Fibroblast of gingiva (primary cell): ENCODE data around the gene PPARD.
A peak's percentile ranks its signal among the peaks of the same experiment; 100 is the strongest.
"Not testable (repeated sequence)": the region's sequence is repeated elsewhere in the genome, so short reads cannot be mapped to it uniquely, and the experiment has no call there.

Source experiments
- DNase-seq: peaks from one replicate; pipeline ENCODE4 v3.0.0-alpha.2; 2011; ENCODE audit warnings: low read depth

PPARD gene

GRCh38 chr6:35342258-35343091 lies at the start of gene PPARD:
Gene PPARD (plus strand): TSS chr6:35342558. CDS start chr6:35411088, 68,530 bp downstream.
- DNase-seq, result peak; percentile 94

- no peak for DNase-seq
Observed at GRCh38 chr6:35293681-35294080, 48.7 kb upstream of the PPARD start.

DNA sequence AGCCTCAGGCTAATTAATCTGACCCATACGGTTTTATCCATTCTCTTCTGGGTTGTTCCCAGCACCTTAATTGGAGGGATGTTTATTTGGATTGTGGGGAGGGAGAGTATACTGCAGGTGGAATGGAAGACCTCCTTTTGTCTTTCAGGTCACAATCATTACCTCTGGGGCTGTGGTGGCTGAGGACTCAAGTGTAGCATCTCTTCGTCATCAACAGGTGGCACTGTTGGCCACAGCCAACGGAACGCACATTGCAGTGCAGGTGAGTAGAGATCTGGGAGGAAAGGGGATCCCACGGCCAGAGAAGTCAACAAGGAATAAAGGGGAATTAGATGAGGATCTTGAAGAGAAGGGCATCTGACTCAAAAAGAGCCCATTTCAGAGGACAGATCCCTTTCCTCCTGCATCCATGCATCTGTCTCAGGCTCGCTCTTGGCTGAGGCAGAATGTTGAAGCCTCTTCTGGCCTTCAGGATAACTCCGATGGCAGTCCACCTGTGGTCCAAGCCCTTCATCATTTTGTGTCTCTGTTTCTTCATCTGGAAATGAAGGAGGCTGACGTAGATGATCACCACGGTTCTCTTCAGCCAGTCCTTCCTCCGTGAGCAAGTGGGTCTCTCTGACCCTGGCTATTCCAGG lies 47.9 kb upstream of the PPARD start:
- no peak for DNase-seq

- DNase-seq, result no peak
Observed at GRCh38 chr6:35295036-35295435, 47.3 kb upstream of the PPARD start.

DNA sequence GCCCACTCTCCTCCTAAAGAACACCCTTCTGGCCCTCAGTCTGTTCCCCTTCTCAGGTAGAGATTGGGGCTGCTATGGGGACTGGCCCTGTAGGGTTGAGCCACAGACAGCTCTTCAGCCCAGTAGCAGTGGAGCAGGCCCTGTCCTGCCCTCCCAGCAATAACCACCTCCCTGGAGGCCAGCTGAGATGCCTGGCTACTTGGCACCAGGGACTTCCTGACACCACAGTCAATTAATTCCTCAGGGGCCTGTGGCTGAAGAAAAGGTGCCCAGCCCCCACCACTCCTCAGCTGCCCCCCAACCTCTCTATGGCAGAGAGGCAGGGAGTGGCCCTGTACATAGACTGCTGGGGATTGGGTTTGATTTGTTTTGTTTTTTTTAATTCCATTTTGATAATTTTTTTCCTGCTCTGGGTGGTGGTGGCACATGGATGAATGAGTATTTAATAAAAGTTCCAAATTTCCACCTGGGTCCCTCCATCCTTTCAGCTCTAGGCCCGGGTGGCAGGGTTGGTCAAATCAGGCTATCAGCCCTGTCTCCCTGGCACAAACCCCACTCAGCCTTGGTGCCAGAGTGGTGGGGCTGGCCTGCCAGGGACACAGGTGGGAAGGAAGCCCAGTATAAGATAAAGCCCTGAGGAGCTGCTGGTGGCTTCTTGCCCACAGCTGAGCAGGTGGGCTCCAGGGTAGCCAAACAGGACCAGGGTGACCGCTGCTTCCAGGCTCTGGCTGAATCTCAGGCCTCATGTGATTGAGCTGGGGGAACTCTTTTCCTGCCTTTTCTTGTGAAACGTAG lies 46.6 kb upstream of the PPARD start:
- no peak for DNase-seq

DNA sequence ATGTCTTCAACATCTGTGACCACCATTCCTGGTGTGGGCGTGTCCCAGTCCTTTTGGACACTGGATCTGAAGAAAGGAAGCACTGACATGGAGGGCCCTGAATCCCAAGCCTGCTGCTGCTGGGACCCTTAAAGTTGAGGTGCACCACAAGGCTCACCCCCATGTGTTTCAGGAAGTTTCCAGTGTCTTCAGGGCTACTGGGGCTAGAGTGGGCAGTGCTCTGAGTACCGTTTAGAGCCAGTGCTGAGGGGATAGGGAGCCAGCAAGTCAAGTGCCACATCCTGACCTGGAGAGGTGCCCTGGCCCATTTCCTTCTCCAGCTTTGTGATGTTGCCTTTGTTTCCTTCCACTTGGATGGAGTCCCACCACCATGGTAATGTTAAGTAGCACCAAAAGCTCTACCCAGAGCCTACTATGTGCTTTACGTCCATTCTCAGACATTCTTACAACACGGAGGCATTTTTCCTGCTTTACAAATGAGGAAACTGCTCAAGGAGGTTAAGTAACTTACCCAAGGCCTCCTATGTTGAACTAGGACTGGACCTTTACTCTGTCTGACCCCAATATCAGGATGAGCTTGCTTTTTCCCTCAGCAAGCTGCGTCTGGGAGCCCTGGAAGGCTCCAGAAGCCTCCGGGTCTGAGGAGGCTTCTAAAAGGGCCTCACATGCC lies 45.3 kb upstream of the PPARD start:
- no peak for DNase-seq

DNA sequence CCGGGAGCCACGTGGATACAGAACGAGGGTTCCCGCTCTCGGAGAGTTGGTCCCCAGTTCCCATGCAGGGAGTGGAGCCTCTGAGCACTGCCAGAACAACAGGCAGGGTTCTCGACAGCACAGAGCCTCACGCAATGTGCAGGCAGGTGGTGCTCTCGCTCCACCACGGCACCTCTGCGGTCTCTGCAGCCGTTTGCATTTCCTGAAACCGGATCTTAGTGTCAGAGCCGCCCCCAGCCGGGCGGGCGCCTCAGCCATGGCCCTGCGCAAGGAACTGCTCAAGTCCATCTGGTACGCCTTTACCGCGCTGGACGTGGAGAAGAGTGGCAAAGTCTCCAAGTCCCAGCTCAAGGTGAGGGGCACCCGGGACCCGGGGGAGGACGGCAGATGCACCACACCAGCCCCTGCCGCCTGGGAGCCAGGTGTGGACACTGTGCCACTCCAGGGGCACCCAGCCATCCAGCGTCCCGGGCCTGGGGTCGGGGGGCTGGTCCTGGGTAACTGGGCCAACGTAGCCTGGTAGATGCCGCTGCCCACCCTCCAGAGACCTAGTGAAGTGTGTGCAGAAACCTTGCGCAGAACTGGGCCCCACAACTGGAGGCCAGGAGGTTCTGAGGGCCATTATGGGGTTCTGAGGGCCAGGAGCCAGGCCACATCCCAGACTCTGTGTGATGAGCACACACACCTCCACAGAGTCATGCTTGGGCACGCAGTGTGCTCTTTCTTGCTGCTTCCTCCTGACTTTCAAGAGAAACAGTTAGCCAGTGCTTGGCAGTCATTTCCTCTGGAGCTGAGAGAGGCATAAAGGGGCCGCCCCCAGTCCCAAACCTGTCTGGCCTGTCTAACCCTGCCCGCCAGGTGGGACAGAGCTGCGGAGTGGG lies 44.5 kb upstream of the PPARD start, which contains the start of gene DEF6:
TSS of gene DEF6 (plus strand) at position 218 of the 881 bp plus-strand sequence. CDS start at position 257, 39 bp downstream.
- peak; percentile 38 for DNase-seq

DNA sequence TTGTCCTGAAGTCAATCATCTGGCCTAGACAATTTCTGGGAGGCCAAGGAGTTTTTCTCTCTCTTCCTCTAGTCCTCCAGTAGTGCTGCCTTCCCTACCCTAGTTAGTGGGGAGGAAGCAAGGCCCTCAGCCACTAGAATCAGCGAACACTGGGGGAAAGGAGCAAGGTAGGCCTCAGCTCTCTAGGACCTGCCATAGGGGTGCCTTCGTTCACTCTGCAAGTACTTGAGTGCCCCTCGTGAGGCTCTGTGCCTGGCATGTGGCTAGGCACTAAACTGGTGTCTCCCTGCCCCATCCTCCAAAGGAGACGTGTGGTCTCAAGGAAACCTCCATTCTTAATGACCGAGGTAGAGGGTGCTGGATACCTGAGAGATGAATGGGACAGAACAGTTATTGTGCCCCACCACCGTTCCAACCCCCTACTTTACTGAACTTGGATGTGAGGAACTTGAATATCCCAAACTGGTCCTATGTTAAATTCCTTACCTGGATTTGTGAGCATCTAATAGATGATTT lies 43.7 kb upstream of the PPARD start:
- no peak for DNase-seq

DNA sequence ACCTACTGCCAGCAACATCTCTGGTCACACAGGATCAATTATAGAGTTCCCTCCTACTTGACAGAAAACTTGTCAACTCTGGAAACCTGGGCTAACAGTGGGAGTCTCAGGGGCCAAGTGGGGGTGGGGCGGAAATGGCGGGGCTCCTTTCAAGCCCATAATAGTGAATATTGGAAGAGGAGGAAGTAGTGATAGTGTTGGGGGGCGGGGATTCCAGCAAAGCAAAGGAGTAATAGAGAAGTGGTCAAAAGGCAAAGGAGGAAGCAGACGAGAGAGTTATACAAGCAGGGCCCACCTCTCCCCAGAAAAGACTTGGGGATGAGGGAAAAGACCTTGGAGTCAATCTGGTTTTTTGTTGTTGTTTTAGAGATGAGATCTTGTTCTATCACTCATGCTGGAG lies 42.7 kb upstream of the PPARD start:
- DNase-seq, result no peak

DNA sequence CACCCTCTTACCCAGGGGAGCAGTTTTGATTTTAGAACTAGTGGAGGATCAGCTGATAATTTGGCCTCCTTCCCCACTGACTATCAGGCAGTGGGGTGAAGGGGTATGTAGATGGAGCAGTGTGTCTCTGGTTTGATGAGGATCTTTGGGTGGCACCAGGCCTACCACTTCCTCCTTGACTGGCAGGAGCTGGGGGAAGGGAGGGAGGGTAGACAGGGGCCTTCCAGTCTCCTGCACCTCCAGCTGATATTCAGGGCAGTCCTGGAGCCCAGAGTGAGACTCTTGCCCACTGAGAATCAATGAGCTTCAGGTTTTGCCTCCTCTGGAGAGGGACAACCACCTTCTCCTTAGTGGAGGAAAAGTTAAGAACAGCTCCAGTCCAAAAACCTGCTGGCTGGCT lies 41.5 kb upstream of the PPARD start:
- DNase-seq, result no peak

DNA sequence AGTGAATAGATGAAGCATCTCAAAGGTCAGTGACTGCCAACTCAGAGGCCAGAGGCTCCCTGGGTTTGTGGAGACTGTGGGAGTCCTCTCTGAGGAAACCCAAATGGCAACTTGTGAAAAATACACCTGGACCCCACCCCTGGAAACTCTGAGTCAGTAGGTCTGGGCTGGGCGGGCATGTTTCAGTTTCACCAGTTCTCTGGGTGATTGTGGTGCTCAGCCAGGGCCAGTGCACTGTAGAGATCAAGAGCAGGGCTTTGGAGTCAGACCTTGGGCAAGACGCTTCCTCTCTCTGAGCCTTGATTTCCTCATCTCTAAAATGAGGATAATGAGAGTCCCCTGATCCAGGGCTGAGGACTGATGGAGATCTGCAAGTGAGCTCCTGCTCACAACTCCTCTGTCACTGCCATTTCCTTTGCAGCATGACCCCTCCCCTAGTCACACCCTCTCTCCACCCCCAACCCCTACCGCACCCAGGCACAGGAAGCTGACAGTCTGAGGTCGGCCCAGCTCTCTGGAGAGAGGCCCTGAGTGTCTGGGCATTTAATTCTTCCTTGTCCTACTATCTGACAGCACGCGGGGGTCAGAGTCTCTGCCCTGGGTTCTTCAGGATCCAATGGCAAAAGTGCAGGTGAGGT lies 39.6 kb upstream of the PPARD start:
- DNase-seq, result no peak

DNA sequence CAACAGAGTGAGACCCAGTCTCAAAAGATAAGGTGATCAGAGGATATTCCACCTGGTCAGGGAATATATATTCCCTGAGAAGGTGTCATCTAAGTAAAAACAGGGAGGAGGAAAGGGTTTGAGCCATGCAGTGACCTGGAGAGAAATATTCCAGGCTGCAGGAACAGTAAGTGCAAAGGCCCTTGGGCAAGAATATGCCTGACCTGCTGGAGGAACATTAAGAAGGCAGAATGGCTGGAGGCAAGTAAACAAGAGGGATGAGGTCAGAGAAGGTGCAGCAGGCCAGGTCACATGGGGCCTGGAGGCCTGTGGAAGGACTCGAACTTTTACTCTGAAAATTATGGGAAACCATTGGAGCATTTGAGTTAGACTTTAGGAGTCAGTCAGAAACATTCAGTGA lies 38.1 kb upstream of the PPARD start:
- DNase-seq, result no peak

DNA sequence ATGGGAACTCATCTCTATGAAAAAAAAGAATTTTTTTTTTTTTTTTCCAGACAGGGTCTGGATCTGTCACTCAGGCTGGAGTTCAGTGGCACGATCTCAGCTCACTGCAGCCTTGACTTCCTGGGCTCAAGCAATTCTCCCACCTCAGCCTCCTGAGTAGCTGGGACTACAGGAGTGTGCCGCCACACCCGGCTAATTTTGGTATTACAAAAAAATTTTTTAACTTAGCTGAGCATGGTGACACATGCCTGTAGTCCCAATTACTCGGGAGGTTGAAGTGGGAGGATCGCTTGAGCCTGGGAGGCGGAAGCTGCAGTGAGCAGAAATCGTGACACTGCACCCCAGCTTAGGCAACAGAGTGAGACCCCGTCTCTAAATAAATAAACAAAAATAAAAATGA lies 37.2 kb upstream of the PPARD start:
- DNase-seq, result no peak

DNA sequence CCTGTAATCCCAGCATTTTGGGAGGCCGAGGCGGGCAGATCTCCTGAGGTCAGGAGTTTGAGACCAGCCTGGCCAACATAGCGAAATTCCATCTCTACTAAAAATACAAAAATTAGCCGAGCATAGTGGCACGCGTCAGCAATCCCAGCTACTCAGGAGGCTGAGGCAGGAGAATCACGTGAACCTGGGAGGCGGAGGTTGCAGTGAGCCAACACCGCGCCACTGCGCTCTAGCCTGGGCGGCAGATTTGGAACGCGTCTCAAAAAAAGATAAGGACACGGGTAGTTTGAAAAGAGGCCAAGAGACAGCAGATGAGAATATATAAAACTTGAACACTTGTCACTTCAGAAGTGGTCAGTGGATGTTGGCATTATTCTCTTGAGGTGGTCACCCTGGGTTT lies 35.2 kb upstream of the PPARD start:
- DNase-seq, result not testable (repeated sequence)

- not testable (repeated sequence) for DNase-seq
Observed at GRCh38 chr6:35308543-35308942, 33.8 kb upstream of the PPARD start.

GRCh38 chr6:35309611-35310264 lies 32.6 kb upstream of the PPARD start:
- no peak for DNase-seq

GRCh38 chr6:35310265-35310831 lies 32.0 kb upstream of the PPARD start:
- no peak for DNase-seq

- no peak for DNase-seq
Observed at GRCh38 chr6:35311390-35312075, 30.8 kb upstream of the PPARD start.
